ENCODE results near the gene ATN1.

GRCh38 chr12:6912164-6912935, 15.4 kb upstream of the ATN1 start:
- no peak for TF ChIP-seq CTCF (IDR thresholded peaks at IDR 0.05)
- no peak for TF ChIP-seq POLR2A (IDR thresholded peaks at IDR 0.05)
